ENCODE results near the gene POLD4.
A peak's percentile ranks its signal among the peaks of the same experiment; 100 is the strongest.
"Not testable (repeated sequence)": the region's sequence is repeated elsewhere in the genome, so short reads cannot be mapped to it uniquely, and the experiment has no call there.

Gene POLD4

DNA sequence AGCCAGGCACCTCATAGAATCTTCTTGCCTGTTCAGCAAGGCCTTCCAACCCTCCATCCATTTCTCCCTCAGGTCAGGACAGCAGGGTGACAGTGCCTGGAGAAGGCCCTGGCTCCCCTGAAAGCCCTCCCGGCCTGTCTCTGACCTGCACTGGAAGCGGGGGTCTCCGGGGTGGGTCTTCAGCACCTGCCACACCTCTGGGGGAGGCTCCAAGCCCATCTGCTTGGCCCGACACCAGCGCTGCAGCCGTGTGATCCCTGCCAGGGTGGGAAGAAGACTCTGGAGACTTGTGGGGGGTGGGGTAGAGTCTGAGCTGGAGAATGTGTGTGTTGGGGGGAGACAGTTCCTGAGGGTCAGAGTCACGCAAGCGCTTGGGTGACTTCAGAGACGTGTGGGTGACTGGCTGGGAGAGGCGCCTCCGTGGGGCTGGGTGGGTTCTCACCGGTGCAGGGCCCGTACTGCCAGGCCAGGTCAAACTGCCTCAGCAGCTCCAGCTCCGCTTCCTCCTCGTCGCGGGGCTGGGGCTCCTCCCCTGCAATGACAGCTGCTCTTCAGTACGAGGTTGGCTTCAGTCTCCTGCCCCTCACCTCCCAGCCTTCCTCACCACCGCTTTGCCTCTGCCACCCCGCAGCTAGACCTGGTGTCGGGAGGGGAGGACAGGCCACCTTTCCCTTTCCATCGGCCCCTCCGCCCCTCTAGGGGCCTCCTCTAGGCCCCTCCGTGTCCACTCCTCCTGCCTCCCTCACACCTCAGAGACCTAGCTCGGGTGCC lies 615 bp downstream of the POLD4 start:
- no peak for DNase-seq (ENCODE audit: low read depth in 2 of 2)

DNA sequence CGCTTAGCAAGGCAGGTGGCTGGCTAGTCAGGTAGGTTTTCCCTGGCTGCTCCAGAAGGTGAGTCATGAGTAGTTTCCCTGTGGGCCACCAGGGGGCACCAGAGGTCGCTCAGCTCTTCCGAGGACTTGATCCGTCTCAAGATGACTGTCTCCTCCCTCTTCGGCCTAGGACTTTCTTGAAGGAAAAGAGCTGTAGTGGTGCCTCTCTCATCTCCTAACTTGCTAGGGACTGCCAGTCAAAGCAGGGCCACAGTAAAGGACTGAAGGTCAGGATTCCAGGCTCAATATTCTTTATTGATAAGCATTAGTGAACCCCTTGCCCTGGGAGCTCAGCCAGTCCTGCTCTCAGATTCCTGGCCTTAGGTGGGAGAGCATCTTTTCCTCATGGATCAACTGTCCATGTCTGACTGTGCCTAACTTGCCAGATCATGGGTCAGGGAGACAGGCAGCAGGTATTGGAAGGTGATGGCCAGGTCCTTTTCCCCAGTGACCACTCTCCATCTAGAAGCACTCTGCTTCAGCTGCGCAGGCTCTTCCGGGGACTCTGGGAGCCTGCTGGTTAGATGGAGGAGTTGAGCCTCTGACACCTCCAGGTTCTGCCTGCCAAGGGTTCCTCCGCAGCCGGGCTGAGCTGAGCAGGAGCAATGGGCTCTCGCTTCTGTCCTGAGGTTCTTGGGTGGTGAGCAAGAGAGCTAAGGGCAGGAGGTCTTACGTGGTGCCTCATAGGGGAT lies 1.9 kb downstream of the POLD4 start:
- DNase-seq (ENCODE audit: low read depth in 2 of 2) = no peak

DNA sequence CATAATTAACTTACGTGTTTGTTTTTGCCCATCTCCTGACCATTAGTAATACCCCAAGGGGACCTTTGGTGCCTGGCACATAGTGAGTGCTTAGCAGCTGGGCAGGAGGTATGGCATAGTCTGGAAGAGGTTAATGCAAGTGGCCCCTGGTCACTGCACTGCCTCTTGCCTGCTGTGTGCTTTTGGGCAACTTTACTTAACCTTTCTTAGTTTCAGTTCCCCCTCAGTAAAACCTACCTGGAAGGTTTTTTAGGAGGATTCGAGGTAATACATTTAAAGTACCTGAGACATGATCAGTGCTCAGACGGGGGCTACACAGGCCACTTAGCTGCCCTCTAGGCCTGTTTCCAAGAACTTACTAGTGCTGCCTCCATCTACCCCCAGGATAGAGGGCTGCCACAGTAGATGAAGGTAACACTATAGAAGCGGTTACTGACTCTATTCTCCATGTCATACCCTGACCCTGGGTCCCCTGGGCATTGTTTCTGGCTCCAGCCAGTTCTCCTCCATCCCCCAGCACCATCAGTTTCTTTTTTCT lies 3.3 kb downstream of the POLD4 start:
- DNase-seq (ENCODE audit: low read depth in 2 of 2) = no peak

DNA sequence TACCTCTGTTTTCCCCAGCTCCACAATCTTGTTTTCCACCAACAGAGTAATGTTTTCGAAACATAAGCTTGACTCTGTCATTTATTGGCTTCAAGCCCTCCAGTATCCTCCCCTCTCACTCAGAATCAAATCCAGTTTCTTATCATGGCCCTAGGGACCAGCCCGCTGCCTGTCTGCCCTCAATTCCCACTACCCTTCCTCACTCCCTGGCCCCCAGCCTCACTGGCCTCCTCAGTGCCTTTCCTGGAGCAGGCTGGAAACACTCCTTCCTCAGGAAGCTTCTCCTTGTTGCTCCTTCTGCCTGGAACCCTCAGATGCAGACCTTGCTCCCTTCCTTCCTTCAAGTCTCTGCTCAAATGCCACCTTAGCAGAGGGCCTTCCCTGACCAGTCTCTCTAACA lies 3.9 kb downstream of the POLD4 start:
- DNase-seq (ENCODE audit: low read depth in 2 of 2) = no peak

DNA sequence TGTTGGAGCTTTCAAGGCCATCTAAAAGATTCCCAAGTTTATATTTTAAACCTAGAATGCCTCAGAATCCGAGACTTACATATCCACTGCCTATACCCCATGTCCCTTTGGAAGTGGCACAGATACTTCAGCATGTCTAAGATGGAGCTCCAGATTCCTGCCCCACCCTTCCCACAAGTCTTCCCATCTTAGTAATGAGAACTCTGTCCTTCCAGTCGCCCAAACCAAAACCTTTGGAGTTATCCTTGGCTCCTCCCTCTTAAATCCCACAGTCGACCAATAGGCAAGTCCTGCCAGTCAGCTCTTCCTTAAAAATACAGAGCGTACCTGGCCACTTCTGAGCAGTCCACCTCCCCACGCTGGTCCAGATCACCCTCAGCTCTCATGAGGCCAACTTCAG lies 4.3 kb downstream of the POLD4 start:
- no peak for DNase-seq (ENCODE audit: low read depth in 2 of 2)

DNA sequence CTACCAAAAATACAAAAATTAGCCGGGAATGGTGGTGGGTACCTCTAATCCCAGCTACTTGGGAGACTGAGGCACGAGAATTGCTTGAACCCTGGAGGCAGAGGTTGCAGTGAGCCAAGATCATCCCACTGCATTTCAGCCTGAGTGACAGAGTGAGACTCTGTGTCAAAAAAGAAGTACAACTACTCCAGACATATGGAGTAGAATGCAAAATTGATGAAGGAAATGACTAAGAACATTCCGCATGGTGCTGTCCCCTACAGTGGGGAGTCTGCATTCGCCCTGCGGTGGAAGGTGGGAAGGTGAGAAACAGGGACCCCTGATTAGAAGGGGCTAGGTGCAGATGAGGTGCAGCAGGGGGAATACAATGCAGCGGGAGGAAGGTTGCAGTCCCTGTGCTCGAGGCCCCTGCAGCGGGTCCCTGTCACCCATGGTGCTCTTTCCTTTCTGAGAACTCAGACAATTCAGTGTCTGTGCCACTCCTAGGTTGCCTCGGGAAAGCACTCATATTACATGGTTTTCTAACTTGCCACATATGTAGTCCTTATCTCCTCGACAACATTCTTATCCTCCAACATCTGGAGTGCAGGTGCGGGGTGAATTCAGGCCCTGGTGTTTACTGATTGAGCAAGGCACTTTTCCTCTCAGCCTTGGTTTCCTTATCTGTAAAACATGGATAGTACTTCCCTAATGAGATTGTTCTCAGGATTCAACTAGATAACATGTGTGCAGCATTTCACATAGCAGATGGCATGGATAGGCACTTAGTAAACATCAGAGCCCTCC lies 5.2 kb downstream of the POLD4 start:
- peak; percentile 40 to 55 for DNase-seq (ENCODE audit: low read depth in 2 of 2)

DNA sequence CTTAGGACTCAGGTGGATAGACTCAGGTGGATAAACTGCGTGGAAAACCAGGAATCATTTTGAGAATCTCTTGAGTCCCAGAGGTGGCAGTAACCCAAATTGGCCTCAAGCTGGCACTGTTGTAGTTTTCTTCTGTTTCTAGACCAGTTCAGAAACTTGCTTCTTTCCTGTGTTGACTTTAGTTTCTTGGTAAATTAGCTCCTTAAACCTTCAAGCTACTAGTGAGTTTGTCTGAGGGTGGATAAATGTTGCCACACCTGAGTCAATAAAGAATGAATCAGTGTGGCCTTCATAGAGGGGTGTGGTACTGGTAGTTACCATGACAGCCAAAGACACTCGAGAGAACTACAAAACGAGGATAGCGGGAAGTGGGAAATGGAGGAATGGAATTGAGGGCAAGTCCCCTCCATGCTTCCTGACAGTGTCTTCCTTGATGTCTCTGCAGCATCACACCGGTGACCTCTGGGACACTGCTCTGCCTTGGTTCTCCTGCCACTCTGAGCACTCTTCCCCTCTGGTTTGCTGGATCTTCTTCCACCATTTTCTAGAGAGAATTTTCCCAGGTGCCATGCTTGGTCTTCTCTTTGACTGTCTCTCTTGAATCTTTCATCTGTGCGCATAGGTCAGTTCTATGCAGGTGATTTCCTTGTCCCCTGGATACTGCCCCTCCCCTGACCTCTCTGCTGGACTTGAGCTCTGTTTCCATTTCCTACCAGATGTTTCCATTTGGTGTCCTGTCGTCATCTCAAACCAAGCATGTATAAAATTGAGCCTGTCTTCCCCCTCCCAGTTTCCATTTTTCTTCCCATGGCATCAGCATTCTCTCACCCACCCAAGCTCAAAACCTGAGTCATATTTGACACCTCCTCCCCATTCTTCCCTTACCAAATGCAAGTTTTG lies 7.2 kb downstream of the POLD4 start:
- no peak for DNase-seq (ENCODE audit: low read depth in 2 of 2)

DNA sequence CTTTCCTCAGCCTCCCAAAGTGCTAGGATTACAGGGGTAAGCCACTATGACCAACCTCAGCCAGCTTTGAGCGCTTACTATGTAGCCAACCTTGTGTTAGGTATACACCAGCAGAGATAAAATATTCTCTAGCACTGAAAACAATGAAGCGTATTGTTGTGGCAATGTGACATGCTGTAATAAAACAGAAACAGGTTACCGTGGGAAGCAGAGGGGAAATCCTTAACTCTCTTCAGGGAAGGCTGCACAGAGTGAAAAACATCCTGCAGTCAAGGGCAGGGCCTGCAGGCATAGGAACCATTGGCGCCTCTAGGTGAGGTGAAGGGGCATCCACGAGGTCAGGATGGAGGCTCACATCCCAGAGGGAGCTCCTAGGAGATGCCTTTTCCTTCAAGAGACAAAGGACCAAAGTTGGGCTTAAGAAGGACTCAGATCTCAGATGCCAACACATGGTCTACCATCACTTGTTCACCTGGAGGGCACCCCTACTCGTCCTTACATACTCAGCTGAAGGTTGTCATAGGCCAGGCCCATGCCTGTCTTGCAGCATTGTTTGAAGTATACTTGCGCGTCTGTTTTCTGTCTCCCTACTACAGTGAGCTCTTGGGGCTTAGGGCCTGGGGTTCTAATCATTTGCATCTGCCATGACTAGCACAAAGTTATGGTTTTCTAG lies 8.0 kb downstream of the POLD4 start:
- DNase-seq (ENCODE audit: low read depth in 2 of 2) = no peak

DNA sequence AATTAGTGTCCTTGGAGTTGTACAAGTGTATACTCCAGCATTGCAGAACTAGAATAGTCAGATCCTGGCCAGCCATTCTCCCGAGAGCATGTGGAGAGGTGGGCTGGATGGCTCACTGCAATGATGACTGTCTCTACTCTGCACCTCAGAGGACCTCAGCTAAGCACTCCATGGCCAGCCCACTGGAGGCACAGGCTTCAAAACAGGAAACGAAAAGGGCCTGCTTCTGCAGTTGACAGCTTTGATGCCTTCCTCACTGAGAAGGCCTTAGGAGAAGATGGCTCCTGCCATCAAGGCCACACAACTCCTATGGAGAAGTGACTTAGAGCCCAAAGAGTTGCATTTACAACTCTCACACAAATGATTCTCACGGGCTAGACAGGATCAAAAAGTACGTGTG lies 9.1 kb downstream of the POLD4 start:
- DNase-seq (ENCODE audit: low read depth in 2 of 2) = no peak

DNA sequence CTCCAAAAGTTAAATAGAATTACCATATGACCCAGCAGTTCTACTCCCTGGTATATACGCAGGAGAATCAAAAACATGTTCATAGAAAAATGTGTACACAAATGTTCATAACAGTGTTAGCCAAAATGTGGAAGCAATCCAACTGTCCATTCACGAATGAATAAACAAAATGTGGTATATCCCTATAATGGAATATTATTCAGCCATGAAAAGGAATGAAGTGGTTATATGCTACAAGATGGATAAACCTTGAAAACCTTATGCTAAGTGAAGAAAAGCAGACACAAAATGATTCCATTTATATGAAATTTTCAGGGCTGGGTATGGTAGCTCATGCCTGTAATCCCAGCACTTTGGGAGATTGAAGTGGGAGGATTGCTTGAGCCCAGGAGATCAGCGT lies 16.1 kb downstream of the POLD4 start:
- no peak for DNase-seq (ENCODE audit: low read depth in 2 of 2)

DNA sequence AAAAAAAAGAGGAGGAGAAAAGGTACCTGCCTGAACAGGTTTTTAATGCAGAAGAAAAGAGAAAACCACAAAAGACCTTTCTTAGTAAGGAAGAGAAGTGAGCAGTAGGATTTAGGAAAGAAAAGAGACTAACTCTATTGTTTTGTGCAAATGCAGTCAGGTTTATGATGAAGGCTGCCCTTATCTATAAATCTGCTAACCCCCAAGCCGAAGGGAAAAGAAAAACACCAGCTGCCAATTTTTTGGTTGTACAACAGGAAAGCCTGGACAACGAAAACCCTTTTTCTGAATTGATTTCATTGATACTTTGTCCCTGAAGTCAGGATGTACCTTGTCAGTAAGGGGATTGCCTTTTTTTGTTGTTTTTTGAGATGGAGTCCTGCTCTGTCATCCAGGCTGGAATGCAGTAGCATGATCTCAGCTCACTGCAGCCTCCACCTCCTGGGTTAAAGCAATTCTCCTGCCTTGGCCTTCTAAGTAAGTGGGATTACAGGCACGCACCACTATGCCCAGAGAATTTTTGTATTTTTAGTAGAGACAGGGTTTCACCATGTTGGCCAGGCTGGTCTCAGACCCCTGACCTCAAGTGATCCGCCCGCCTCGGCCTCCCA lies 21.2 kb downstream of the POLD4 start:
- no peak for DNase-seq (ENCODE audit: low read depth in 2 of 2)

DNA sequence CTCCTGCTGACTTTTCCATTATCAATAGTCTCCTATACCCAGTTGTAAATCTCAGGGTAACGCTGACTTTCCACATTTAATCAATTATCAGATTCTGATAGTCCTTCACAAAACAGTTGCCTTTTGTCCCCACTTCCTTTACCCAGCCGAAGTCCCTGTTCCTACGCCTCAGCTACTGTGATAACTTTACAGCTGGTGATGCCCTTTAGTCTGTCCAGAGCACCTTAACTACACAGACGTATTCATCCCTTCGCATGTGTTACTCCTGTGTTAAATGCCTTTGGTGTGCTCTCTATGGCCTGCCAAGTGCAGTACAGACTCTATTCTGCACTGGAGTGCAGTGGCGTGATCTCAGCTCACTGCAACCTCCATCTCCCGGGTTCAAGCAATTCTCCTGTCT lies 29.8 kb downstream of the POLD4 start:
- no peak for DNase-seq (ENCODE audit: low read depth in 2 of 2)

DNA sequence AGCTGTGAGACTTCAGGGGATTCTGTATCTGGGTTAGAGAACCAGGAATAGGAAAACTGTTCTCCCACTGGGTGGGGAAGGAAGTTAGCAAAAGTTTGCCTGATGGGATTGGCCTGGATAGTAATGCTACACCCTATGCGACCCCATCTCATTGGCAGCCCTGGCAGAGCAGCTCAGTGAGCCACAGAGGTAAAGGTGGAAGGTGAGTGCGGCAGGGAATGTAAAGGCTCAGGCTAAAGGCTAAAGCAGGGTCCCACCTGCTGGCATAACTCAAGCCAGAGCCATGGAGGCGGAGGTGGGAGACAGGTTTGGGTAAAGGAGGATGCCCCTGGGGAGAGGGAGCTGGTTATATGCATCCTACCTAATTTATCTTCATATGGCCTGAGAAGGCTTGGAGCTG lies 31.3 kb downstream of the POLD4 start:
- no peak for DNase-seq (ENCODE audit: low read depth in 2 of 2)

DNA sequence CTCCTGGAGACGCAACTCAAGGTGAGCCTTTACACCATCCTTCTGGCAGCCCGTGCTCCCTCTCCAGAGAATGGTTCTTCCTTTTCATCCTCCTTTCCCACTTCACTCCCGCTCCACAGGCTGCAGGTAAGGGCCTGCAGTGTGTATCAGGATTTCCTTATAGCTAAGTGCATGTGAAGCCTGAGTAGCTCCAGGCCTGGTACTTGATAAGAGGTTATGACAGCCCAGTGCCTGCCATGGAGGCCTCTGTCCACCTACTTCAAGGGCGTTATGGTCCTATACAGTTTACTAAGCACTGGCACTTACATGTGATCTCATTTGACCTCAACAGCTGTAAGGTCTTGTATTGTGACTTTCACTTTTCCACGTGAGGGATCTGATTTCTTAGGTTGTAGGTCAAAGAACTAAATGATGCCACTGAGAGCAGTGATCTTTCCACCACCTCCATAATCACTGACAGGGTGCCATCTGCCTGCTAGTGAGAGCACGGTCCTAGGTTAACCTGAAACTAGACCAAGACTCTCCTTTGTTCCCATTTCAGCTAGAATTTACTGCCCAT lies 32.0 kb downstream of the POLD4 start:
- DNase-seq (ENCODE audit: low read depth in 2 of 2) = no peak

DNA sequence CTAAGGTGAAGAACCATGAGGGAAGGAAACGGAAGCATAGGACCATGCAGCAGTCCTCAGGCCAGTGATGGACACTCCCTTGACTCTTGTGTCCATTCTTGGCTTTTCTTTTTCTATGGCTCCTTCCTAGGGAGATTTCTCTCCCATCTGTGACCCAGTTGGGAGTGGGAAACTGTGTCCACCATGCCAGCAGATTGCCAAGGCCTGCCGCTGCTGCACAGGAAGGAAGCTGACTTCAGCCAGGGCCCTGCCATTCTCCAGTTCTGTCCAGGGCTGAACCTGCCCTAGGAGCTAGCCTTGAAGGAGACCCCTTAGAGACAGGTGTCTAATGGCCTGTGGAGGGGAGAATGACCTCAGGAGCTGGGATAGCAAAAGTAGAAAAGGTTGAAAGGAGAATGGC lies 32.7 kb downstream of the POLD4 start:
- no peak for DNase-seq (ENCODE audit: low read depth in 2 of 2)

DNA sequence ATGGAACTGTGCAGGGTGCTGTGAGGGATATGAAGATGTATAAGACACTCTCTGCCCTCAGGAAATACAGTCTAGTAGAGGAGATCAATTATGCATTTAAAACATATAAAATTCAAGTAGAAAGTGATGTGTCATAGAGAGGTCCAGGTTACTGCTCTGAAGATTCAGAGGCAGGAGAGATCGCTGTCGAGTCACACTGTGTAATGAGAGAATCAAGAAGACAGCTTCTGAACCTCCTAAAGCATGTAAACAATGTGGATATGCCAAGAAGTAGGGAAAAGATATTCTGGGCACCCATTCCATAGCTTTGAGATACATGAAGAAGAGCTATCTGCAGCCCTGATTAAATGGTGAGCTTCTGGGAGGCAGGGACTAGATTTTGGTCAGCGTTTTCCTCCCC lies 33.3 kb downstream of the POLD4 start:
- no peak for DNase-seq (ENCODE audit: low read depth in 2 of 2)

DNA sequence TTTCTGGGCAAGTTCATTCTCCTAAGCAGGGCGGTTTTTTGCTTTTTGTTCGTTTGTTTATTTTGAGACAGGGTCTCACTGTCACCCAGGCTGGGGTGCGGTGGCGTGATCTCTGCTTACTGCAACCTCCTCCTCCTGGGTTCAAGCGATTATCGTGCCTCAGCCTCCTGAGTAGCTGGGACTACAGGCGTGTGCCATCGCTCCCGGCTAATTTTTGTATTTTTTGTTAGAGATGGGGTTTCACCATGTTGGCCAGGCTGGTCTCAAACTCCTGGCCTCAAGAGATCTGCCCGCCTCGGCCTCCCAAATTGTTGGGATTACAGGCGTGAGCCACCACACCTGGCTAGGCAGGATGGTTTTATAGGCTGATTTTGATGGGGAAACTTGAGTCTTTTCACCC lies 34.5 kb downstream of the POLD4 start:
- DNase-seq (ENCODE audit: low read depth in 2 of 2) = not testable (repeated sequence)

DNA sequence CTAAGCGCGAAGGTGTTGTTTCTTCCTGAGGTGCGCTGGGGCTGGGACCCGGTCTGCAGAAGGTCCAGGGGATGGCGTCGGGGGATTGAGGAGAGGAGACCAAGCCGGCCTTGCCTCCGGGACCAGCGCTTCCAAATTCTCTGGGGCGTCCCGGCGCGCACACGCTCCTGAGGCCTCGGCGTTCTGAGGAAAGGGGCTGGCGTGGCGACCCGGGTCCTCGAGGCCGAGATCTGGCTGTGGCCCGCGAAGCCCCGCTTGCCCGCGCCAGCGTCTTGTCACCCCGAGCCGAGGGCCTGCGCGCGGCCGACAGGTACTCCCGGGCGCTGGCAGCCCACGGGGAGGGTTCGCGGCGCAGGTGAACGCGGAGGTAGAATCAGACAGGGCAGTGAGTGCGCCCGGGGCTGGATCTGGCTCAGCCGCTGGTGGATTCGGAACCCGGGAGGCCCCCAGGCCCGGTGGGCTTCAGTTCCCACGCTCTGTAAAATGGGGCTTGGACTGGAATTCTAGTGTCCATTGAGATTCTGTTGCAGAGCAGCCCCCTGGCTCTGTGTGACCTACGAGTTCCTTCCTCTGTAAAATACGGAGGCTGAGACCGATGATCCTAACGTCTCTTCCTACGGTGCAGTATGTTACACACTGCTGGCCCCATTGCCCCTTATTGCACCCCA lies 35.3 kb downstream of the POLD4 start:
- no peak for DNase-seq (ENCODE audit: low read depth in 2 of 2)

DNA sequence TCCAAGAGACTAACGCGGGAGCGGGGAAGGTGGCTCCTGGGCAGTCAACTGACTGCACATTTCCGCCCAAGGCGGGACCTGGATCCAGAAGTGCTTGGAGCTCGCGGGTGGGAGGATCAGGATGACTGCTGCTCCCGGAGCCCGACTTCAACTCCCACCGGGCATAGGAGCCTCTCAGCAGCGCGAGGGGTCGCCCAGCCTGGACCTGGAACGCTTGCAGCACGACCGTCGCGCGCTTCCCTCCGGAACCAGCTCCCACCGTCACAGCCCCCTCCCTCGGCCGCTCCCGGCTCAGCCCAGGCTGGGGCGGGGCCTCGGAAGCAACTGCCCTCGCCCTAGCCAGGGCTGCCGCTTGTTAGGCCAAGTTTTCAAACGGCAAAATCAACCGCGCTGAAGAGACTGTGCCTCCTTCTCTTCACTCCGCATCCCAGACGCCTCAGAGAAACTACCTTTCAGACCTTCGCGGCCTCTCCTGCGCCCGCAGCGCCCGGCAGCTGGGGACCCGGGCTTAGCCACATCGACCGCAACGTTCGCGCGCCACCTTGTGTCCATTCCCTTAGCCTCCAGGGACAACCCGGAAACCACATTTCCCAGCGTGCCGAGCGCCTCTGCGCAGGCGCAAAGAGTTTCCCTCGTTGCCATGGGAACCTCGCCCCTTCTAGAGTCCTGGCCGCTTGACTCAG lies 36.0 kb downstream of the POLD4 start:
- DNase-seq (ENCODE audit: low read depth in 2 of 2) = peak; percentile 78 to 79

Data from fibroblast of skin of left biceps (primary cell).